CD14-positive monocyte (primary cell): Measurements from ENCODE around the gene NCMAP. TPM values are rescaled to one million over a fixed set of nuclear protein-coding genes. Genes with fewer than 3 reads are reported as not detected.

ENCODE experiments used
- DNase-seq, 3 donors: peaks; one replicate each; pipeline ENCODE4 v3.0.0-alpha.2; 2011 to 2022
- H2AFZ ChIP-seq: 2 replicates; pipeline ENCODE4 v1.6.0; 2012; ENCODE audit warnings: mild to moderate bottlenecking, low read depth, low read length, inconsistent platforms; ENCODE audit not compliant: insufficient read depth, poor library complexity, severe bottlenecking
- H3K27ac ChIP-seq, 2 donors: 1 replicate in 1 of 2; 2 replicates in 1 of 2; pipeline ENCODE4 v1.5.1; 2012 to 2013; ENCODE audit warnings: low read length in 2 of 2, control low read depth in 1 of 2, inconsistent platforms in 1 of 2, low read depth in 1 of 2, mild to moderate bottlenecking in 1 of 2
- H3K27me3 ChIP-seq, 2 donors: one replicate each; pipeline versions ENCODE4 v1.6.0 to v1.6.1; 2011 to 2013; ENCODE audit warnings: low read length in 2 of 2; ENCODE audit not compliant: control insufficient read depth in 2 of 2, insufficient read depth in 2 of 2
- H3K36me3 ChIP-seq, 2 donors: replicated peaks in 1 of 2; 1 replicate in 1 of 2; 2 replicates in 1 of 2; pipeline versions ENCODE4 v1.5.1 to v1.6.1; 2012 to 2013; ENCODE audit warnings: low read length in 2 of 2, control low read depth in 1 of 2, inconsistent platforms in 1 of 2, mild to moderate bottlenecking in 1 of 2; ENCODE audit not compliant: insufficient read depth in 2 of 2, control insufficient read depth in 1 of 2
- H3K4me1 ChIP-seq, 2 donors: 1 replicate in 1 of 2; 2 replicates in 1 of 2; pipeline versions ENCODE4 v1.5.1 to v1.6.1; 2012 to 2013; ENCODE audit warnings: low read length in 2 of 2, control low read depth in 1 of 2, inconsistent platforms in 1 of 2, mild to moderate bottlenecking in 1 of 2, moderate library complexity in 1 of 2; ENCODE audit not compliant: insufficient read depth in 2 of 2, control insufficient read depth in 1 of 2
- H3K4me2 ChIP-seq: replicated peaks from 2 replicates; pipeline ENCODE3; 2012; ENCODE audit warnings: low read length, moderate library complexity, mild to moderate bottlenecking; ENCODE audit not compliant: poor library complexity, severe bottlenecking; ENCODE audit errors: extremely low read depth
- H3K4me3 ChIP-seq, 3 experiments: fragments of 200-600 bp in 1 of 3; sonication (generic) in 1 of 3; replicated peaks in 1 of 3; 1 replicate in 2 of 3; 2 replicates in 1 of 3; pipeline ENCODE4 v1.5.1; 2011 to 2013; ENCODE audit warnings: low read length in 3 of 3, mild to moderate bottlenecking in 3 of 3, control low read depth in 2 of 3, low read depth in 2 of 3, inconsistent platforms in 1 of 3, moderate library complexity in 1 of 3
- H3K79me2 ChIP-seq: 2 replicates; pipeline ENCODE4 v1.6.0; 2012; ENCODE audit warnings: mild to moderate bottlenecking, control low read depth, inconsistent platforms, low read length, moderate library complexity; ENCODE audit not compliant: insufficient read depth
- H3K9ac ChIP-seq: 2 replicates; pipeline ENCODE4 v1.6.0; 2017; ENCODE audit warnings: low read length, mild to moderate bottlenecking; ENCODE audit not compliant: insufficient read depth, poor library complexity, severe bottlenecking
- H3K9me3 ChIP-seq, 2 donors: replicated peaks in 1 of 2; 1 replicate in 1 of 2; 2 replicates in 1 of 2; pipeline versions ENCODE4 v1.5.1 to v1.6.1; 2012 to 2013; ENCODE audit warnings: low read length in 2 of 2, control low read depth in 1 of 2; ENCODE audit not compliant: control insufficient read depth in 1 of 2, insufficient read depth in 1 of 2
- H4K20me1 ChIP-seq: 2 replicates; pipeline ENCODE4 v1.6.0; 2012; ENCODE audit warnings: mild to moderate bottlenecking, low read length, control low read depth, moderate library complexity; ENCODE audit not compliant: insufficient read depth
- H3K27ac Mint-ChIP-seq, 7 donors: one replicate each; pipeline ENCODE4 v1.8.0; 2020; ENCODE audit warnings: mild to moderate bottlenecking in 7 of 7, mixed read lengths in 7 of 7, moderate library complexity in 6 of 7, inconsistent platforms in 2 of 7
- H3K27me3 Mint-ChIP-seq, 3 donors: one replicate each; pipeline ENCODE4 v1.8.0; 2021 to 2022; ENCODE audit warnings: low read depth in 3 of 3, mild to moderate bottlenecking in 3 of 3, mixed read lengths in 3 of 3, moderate library complexity in 3 of 3, inconsistent platforms in 1 of 3
- H3K36me3 Mint-ChIP-seq, 2 donors: one replicate each; pipeline ENCODE4 v1.8.0; 2020; ENCODE audit warnings: mixed read lengths in 2 of 2, inconsistent platforms in 1 of 2, mild to moderate bottlenecking in 1 of 2
- H3K4me1 Mint-ChIP-seq: one replicate; pipeline ENCODE4 v1.8.0; 2020; ENCODE audit warnings: mild to moderate bottlenecking, mixed read lengths
- H3K4me3 Mint-ChIP-seq, 2 donors: one replicate each; pipeline ENCODE4 v1.8.0; 2020; ENCODE audit warnings: mild to moderate bottlenecking in 2 of 2, mixed read lengths in 2 of 2, moderate library complexity in 1 of 2
- H3K9me3 Mint-ChIP-seq, 7 donors: one replicate each; pipeline ENCODE4 v1.8.0; 2020 to 2022; ENCODE audit warnings: mixed read lengths in 7 of 7, mild to moderate bottlenecking in 6 of 7, moderate library complexity in 6 of 7, inconsistent platforms in 2 of 7
- CTCF ChIP-seq: fragments of 200-600 bp; IDR thresholded peaks from one replicate; pipeline ENCODE4 v1.8.0; 2022; ENCODE audit warnings: antibody characterized with exemption, mild to moderate bottlenecking
- WGBS: methylation state at CpG from one replicate; pipeline ENCODE4 v1.1.5; 2013; ENCODE audit warnings: missing lambda C conversion rate; ENCODE audit not compliant: insufficient coverage; 5-methylcytosine and 5-hydroxymethylcytosine counted together
- intact Hi-C, 2 donors: fragments of 100-400 bp; cut with micrococcal nuclease; formaldehyde crosslinking; loops; one replicate each; pipeline versions ENCODE4 v1.15.0 to v1.15.1; 2023
- polyA plus RNA-seq, 3 donors: library from polyadenylated mRNA; depleted of rRNA in 1 of 3; unstranded in 2 of 3; stranded (reverse) in 1 of 3; fragments of 300-500 nt in 2 of 3; fragments of >200 nt in 1 of 3; fragmentation: Illumina TruSeq in 2 of 3; gene quantifications; 1 replicate in 2 of 3; 2 replicates in 1 of 3; pipeline ENCODE4 v1.2.3, GENCODE V29; 2012 to 2021

The NCMAP gene
- polyA plus RNA-seq, 3 donors = not detected

GRCh38 chr1:24589200-24589599, 33.3 kb downstream of the NCMAP start:
- H3K36me3 ChIP-seq = no peaks in the 10 kb centered on the region
- H3K36me3 Mint-ChIP-seq = no peaks in the 10 kb centered on the region
- no peaks in the 10 kb centered on the region for H4K20me1 ChIP-seq
- no peaks in the 10 kb centered on the region for H3K27me3 ChIP-seq
- H3K4me2 ChIP-seq = no peak overlapping the region
- H3K9ac ChIP-seq = no peak overlapping the region
- no peak overlapping the region for H3K4me3 ChIP-seq
- H3K27ac ChIP-seq = no peak overlapping the region
- no peaks in the 10 kb centered on the region for H3K9me3 ChIP-seq
- 96% methylated on average over 2 of the region's 3 CpGs for WGBS
- no peak for DNase-seq
- H3K4me3 Mint-ChIP-seq = no peak overlapping the region
- intact Hi-C loops = no loop called here
- H3K27me3 Mint-ChIP-seq = peaks cover 8 to 12% (median 11%) of the 10 kb centered on the region in 3 donors
- no peak overlapping the region for H2AFZ ChIP-seq
- no peaks in the 10 kb centered on the region for H3K79me2 ChIP-seq
- peak overlapping the region in 1 of 7 donors; percentile 27 for H3K27ac Mint-ChIP-seq
- TF ChIP-seq CTCF = no peak
- peaks cover 4% of the 10 kb centered on the region for H3K4me1 Mint-ChIP-seq
- peaks cover 0 to 2% (median 0%) of the 10 kb centered on the region in 7 donors for H3K9me3 Mint-ChIP-seq
- H3K4me1 ChIP-seq = no peaks in the 10 kb centered on the region

DNA sequence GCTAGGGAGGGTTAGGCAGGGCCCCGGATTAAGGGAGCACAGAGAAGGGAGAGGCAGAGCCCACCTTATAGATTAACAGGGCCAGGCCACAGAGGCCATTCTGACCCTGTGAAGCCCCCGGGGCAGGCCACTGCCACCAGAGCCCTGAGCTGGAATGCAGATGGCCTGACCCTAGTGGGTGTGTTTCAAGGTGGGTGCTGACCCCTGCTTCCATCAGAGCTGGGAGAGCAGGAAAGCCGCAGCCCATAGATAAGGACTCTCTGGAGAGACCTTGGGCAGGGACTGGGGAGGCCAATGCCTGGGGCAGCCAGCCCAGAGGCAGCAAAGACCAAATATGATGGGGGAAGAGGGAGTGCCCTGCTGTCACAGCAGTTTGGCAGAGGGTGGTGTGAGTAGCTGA, 35.9 kb downstream of the NCMAP start:
- intact Hi-C loops = no loop called here
- no peaks in the 10 kb centered on the region for H3K79me2 ChIP-seq
- no peak for TF ChIP-seq CTCF
- Mint-ChIP-seq H3K9me3 (peaks cover 0 to 2% (median 0%) of the 10 kb centered on the region in 7 donors), H3K4me1 (peaks cover 1% of the 10 kb centered on the region), H3K4me3 (peak overlapping the region in 1 of 2 donors; percentile 45), H3K36me3 (no peaks in the 10 kb centered on the region), H3K27ac (no peak overlapping the region), H3K27me3 (peaks cover 5 to 8% (median 6%) of the 10 kb centered on the region in 3 donors)
- H3K27me3 ChIP-seq = no peaks in the 10 kb centered on the region
- H3K4me2 ChIP-seq = no peak overlapping the region
- H3K4me1 ChIP-seq = no peaks in the 10 kb centered on the region
- 90% methylated on average over 3 of the region's 3 CpGs for WGBS
- no peak for DNase-seq
- no peak overlapping the region for H2AFZ ChIP-seq
- H3K9me3 ChIP-seq = no peaks in the 10 kb centered on the region
- H3K9ac ChIP-seq = no peak overlapping the region
- H3K4me3 ChIP-seq = no peak overlapping the region
- no peaks in the 10 kb centered on the region for H3K36me3 ChIP-seq
- no peak overlapping the region for H3K27ac ChIP-seq
- H4K20me1 ChIP-seq = no peaks in the 10 kb centered on the region
